Ovary (tissue), 3 donors: Measurements from ENCODE around the gene CHD6.

Source experiments
- CTCF ChIP-seq, 3 donors: fragments of 450-650 bp in 2 of 3; fragments of 200-600 bp in 1 of 3; IDR thresholded peaks; one replicate each; pipeline versions ENCODE4 v1.5.1 to v1.8.0; 2016 to 2022; ENCODE audit warnings: antibody characterized with exemption in 3 of 3, mild to moderate bottlenecking in 1 of 3
- EP300 ChIP-seq: sonication (generic); formaldehyde crosslinking; IDR thresholded peaks from one replicate; pipeline ENCODE4 v1.6.1; 2017; ENCODE audit warnings: antibody characterized with exemption
- POLR2A ChIP-seq: fragments of 450-650 bp; IDR thresholded peaks from one replicate; pipeline ENCODE4 v1.6.1; 2017; ENCODE audit warnings: antibody characterized with exemption, mild to moderate bottlenecking, moderate library complexity
- donor health status: DM: no; HTN: no; CAD: no.

GRCh38 chr20:41467220-41467619 lies 151.0 kb downstream of the CHD6 start:
- TF ChIP-seq CTCF (IDR thresholded peaks at IDR 0.05) (no peak), EP300 (no peak), POLR2A (no peak)
